ENCODE results near the gene TMCC3. TPM values are rescaled to one million over a fixed set of nuclear protein-coding genes. Genes with fewer than 3 reads are reported as not detected.

TMCC3 gene
- total RNA-seq, 5 donors from 2014 or later (not counting 1 experiment from before 2014, with no cell fraction given): 0.30 to 2.8 (median 0.95) TPM

DNA sequence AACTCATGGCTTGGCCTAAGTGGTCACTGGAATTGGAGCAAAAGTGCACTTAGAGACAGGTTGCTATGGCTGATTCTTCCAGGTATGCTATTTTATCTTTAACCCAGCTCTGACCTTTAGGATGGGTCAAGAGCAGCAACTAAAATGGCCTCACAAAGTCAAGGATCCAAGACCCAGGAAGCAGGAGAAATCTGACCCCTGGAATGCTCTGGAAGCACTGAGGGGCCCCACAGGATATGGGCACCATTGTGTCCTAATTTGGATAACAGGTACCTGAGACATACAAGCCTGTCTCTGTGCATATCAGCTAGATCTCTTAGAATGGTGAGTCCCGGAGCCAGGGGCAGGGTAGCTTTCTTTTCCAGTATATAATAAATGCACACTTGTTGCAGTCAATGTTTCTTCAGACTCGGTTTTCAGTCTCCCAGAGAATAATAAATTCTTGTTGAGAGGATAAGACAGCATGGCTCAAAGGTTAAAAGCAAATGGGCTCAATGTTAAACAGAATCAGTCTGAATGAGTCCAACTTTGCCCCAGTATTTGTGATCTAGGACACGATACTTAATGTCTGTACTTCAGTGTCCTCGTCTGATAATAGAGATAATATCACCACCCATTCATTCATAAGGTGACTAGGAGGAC, 29.3 kb upstream of the TMCC3 start:
- CTCF ChIA-PET: no interaction called here
- ATAC-seq (replicated peaks in 1 of 4): no peak
- no CpG with 5 or more reads among the region's 4 CpGs for WGBS (ENCODE audit: insufficient coverage)
- peaks cover 2 to 41% of the 10 kb centered on the region in 2 experiments for H3K4me1 ChIP-seq (ENCODE audit: control insufficient read depth in 1 of 2, extremely low read depth in 1 of 2, insufficient read depth in 2 of 2, low read length in 2 of 2)
- DNase-seq: no peak
- H3K27ac ChIP-seq (ENCODE audit: low read length): no peak overlapping the region
- Mint-ChIP-seq H3K27me3 (peaks cover 7 to 9% of the 10 kb centered on the region in 2 donors), H3K9me3 (peaks cover 0 to 2% (median 0%) of the 10 kb centered on the region in 3 donors), H3K27ac (no peak overlapping the region), H3K4me1 (peaks cover 21 to 30% (median 22%) of the 10 kb centered on the region in 3 donors), H3K4me3 (no peak overlapping the region), H3K36me3 (no peaks in the 10 kb centered on the region)
- H3K36me3 ChIP-seq (ENCODE audit: control insufficient read depth in 2 of 2, extremely low read depth in 1 of 2, insufficient read depth in 1 of 2, low read length in 1 of 2): no peaks in the 10 kb centered on the region
- no peaks in the 10 kb centered on the region for H3K9me3 ChIP-seq
- H3K27me3 ChIP-seq (replicated peaks in 1 of 2; ENCODE audit: control insufficient read depth in 2 of 2, extremely low read depth in 1 of 2, insufficient read depth in 2 of 2, low read length in 1 of 2): peaks cover 0 to 2% of the 10 kb centered on the region in 2 experiments
- no peak overlapping the region for H3K4me3 ChIP-seq (ENCODE audit: control insufficient read depth in 1 of 2, extremely low read depth in 1 of 2, low read length in 1 of 2)
- POLR2A ChIA-PET: interaction anchor here (0.5 to 0.6 kb wide), 2 partner anchors 367 to 1127 kb away, joined by 3 to 8 read pairs; no protein-coding TSS in a partner anchor

DNA sequence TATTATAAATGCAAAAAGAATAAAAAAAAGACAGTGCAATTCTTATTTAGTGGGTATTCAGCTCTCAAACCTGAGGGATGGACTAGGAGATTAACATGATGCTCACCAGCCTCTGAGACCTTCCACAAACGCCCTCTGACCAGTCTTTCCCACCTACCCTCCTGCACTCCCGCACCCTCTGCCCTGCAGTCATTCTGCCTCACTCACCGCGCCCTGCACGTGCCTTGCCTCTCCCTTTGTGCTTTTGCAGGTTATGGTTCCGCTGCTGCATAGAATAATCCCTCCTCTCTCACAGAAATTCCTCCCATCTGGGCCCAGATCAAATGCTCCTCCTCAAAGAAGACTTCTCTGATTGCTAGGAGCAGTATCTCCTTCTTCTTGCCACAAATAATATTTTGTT, 28.5 kb upstream of the TMCC3 start:
- H3K4me3 ChIP-seq (ENCODE audit: control insufficient read depth in 1 of 2, extremely low read depth in 1 of 2, low read length in 1 of 2): no peak overlapping the region
- peaks cover 2 to 41% of the 10 kb centered on the region in 2 experiments for H3K4me1 ChIP-seq (ENCODE audit: control insufficient read depth in 1 of 2, extremely low read depth in 1 of 2, insufficient read depth in 2 of 2, low read length in 2 of 2)
- Mint-ChIP-seq H3K27me3 (peaks cover 7 to 10% of the 10 kb centered on the region in 2 donors), H3K4me3 (no peak overlapping the region), H3K27ac (no peak overlapping the region), H3K9me3 (peaks cover 0 to 2% (median 0%) of the 10 kb centered on the region in 3 donors), H3K36me3 (no peaks in the 10 kb centered on the region), H3K4me1 (peaks cover 22 to 32% (median 26%) of the 10 kb centered on the region in 3 donors)
- CTCF ChIA-PET: no interaction called here
- peaks cover 0 to 2% of the 10 kb centered on the region in 2 experiments for H3K27me3 ChIP-seq (replicated peaks in 1 of 2; ENCODE audit: control insufficient read depth in 2 of 2, extremely low read depth in 1 of 2, insufficient read depth in 2 of 2, low read length in 1 of 2)
- POLR2A ChIA-PET: interaction anchor here (0.5 to 0.9 kb wide), 3 partner anchors 12 to 366 kb away, joined by 3 to 8 read pairs (median 3); no protein-coding TSS in a partner anchor
- no peaks in the 10 kb centered on the region for H3K36me3 ChIP-seq (ENCODE audit: control insufficient read depth in 2 of 2, extremely low read depth in 1 of 2, insufficient read depth in 1 of 2, low read length in 1 of 2)
- no peaks in the 10 kb centered on the region for H3K9me3 ChIP-seq
- whole genome bisulfite sequencing (ENCODE audit: insufficient coverage): 89% methylated on average over 5 of the region's 6 CpGs
- H3K27ac ChIP-seq (ENCODE audit: low read length): no peak overlapping the region
- ATAC-seq (replicated peaks in 1 of 4): no peak
- DNase-seq: no peak

GRCh38 chr12:94678379-94678778, 28.0 kb upstream of the TMCC3 start:
- no CpG with 5 or more reads among the region's 9 CpGs for WGBS (ENCODE audit: insufficient coverage)
- Histone ChIP-seq H3K9me3 (no peaks in the 10 kb centered on the region), H3K36me3 (ENCODE audit: control insufficient read depth in 2 of 2, extremely low read depth in 1 of 2, insufficient read depth in 1 of 2, low read length in 1 of 2) (no peaks in the 10 kb centered on the region), H3K27ac (ENCODE audit: low read length) (peak overlapping the region; percentile 81), H3K4me1 (ENCODE audit: control insufficient read depth in 1 of 2, extremely low read depth in 1 of 2, insufficient read depth in 2 of 2, low read length in 2 of 2) (peaks cover 2 to 41% of the 10 kb centered on the region in 2 experiments), H3K4me3 (ENCODE audit: control insufficient read depth in 1 of 2, extremely low read depth in 1 of 2, low read length in 1 of 2) (no peak overlapping the region), H3K27me3 (replicated peaks in 1 of 2; ENCODE audit: control insufficient read depth in 2 of 2, extremely low read depth in 1 of 2, insufficient read depth in 2 of 2, low read length in 1 of 2) (peaks cover 0 to 2% of the 10 kb centered on the region in 2 experiments)
- peaks cover 0 to 2% (median 0%) of the 10 kb centered on the region in 3 donors for H3K9me3 Mint-ChIP-seq
- no peak for DNase-seq
- no peaks in the 10 kb centered on the region for H3K36me3 Mint-ChIP-seq
- H3K27me3 Mint-ChIP-seq: peaks cover 7 to 10% of the 10 kb centered on the region in 2 donors
- POLR2A ChIA-PET: interaction anchor here in 1 of 2 donors (0.6 to 0.9 kb wide), 2 partner anchors 11 to 21 kb away, joined by 3 read pairs; no protein-coding TSS in a partner anchor
- H3K27ac Mint-ChIP-seq: no peak overlapping the region
- peaks cover 22 to 31% (median 26%) of the 10 kb centered on the region in 3 donors for H3K4me1 Mint-ChIP-seq
- CTCF ChIA-PET: no interaction called here
- H3K4me3 Mint-ChIP-seq: no peak overlapping the region
- no peak for ATAC-seq (replicated peaks in 1 of 4)

GRCh38 chr12:94677778-94678177, 27.4 kb upstream of the TMCC3 start:
- no CpG with 5 or more reads among the region's 1 CpG for WGBS (ENCODE audit: insufficient coverage)
- peaks cover 7 to 10% of the 10 kb centered on the region in 2 donors for H3K27me3 Mint-ChIP-seq
- CTCF ChIA-PET: interaction anchor here (0.5 to 1.0 kb wide), 3 partner anchors 11 to 600 kb away, joined by 3 to 5 read pairs (median 4); no protein-coding TSS in a partner anchor

GRCh38 chr12:94676922-94677321, 26.6 kb upstream of the TMCC3 start:
- POLR2A ChIA-PET: interaction anchor here in 1 of 2 donors (0.6 to 0.8 kb wide), 2 partner anchors 8 to 82 kb away, joined by 3 read pairs; no protein-coding TSS in a partner anchor
- WGBS (ENCODE audit: insufficient coverage): 90% methylated on average over 2 of the region's 2 CpGs
- Histone ChIP-seq H3K36me3 (ENCODE audit: control insufficient read depth in 2 of 2, extremely low read depth in 1 of 2, insufficient read depth in 1 of 2, low read length in 1 of 2) (no peaks in the 10 kb centered on the region), H3K4me1 (ENCODE audit: control insufficient read depth in 1 of 2, extremely low read depth in 1 of 2, insufficient read depth in 2 of 2, low read length in 2 of 2) (peaks cover 2 to 41% of the 10 kb centered on the region in 2 experiments), H3K9me3 (no peaks in the 10 kb centered on the region), H3K4me3 (ENCODE audit: control insufficient read depth in 1 of 2, extremely low read depth in 1 of 2, low read length in 1 of 2) (no peak overlapping the region), H3K27me3 (replicated peaks in 1 of 2; ENCODE audit: control insufficient read depth in 2 of 2, extremely low read depth in 1 of 2, insufficient read depth in 2 of 2, low read length in 1 of 2) (peaks cover 0 to 2% of the 10 kb centered on the region in 2 experiments), H3K27ac (ENCODE audit: low read length) (peak overlapping the region; percentile 81)
- H3K9me3 Mint-ChIP-seq: peaks cover 0 to 2% (median 0%) of the 10 kb centered on the region in 3 donors
- peaks cover 22 to 29% (median 26%) of the 10 kb centered on the region in 3 donors for H3K4me1 Mint-ChIP-seq
- no peaks in the 10 kb centered on the region for H3K36me3 Mint-ChIP-seq
- H3K27ac Mint-ChIP-seq: no peak overlapping the region
- peak in 1 of 35 experiments; percentile 9 for DNase-seq
- no peak for ATAC-seq (replicated peaks in 1 of 4)
- CTCF ChIA-PET: interaction anchor here in 1 of 2 donors (1.0 kb wide), 1 partner anchor 28 kb away, joined by 5 read pairs; no protein-coding TSS in a partner anchor
- H3K4me3 Mint-ChIP-seq: no peak overlapping the region
- peaks cover 7 to 10% of the 10 kb centered on the region in 2 donors for H3K27me3 Mint-ChIP-seq

More at GRCh38 chr12:94677778-94678177, 27.4 kb upstream of the TMCC3 start:
- H3K36me3 Mint-ChIP-seq: no peaks in the 10 kb centered on the region
- peaks cover 0 to 2% (median 0%) of the 10 kb centered on the region in 3 donors for H3K9me3 Mint-ChIP-seq
- peaks cover 0 to 2% of the 10 kb centered on the region in 2 experiments for H3K27me3 ChIP-seq (replicated peaks in 1 of 2; ENCODE audit: control insufficient read depth in 2 of 2, extremely low read depth in 1 of 2, insufficient read depth in 2 of 2, low read length in 1 of 2)
- POLR2A ChIA-PET: interaction anchor here in 1 of 2 donors (0.8 kb wide), 1 partner anchor 9 kb away, joined by 3 read pairs; no protein-coding TSS in a partner anchor
- ATAC-seq (replicated peaks in 1 of 4): no peak
- peaks cover 22 to 29% (median 26%) of the 10 kb centered on the region in 3 donors for H3K4me1 Mint-ChIP-seq
- no peaks in the 10 kb centered on the region for H3K9me3 ChIP-seq
- peak in 3 of 35 experiments; percentile 5 to 35 (median 12) for DNase-seq
- H3K27ac Mint-ChIP-seq: peak overlapping the region in 1 of 2 donors; percentile 25
- peaks cover 2 to 41% of the 10 kb centered on the region in 2 experiments for H3K4me1 ChIP-seq (ENCODE audit: control insufficient read depth in 1 of 2, extremely low read depth in 1 of 2, insufficient read depth in 2 of 2, low read length in 2 of 2)
- peak overlapping the region; percentile 81 for H3K27ac ChIP-seq (ENCODE audit: low read length)
- H3K4me3 ChIP-seq (ENCODE audit: control insufficient read depth in 1 of 2, extremely low read depth in 1 of 2, low read length in 1 of 2): no peak overlapping the region
- no peaks in the 10 kb centered on the region for H3K36me3 ChIP-seq (ENCODE audit: control insufficient read depth in 2 of 2, extremely low read depth in 1 of 2, insufficient read depth in 1 of 2, low read length in 1 of 2)
- no peak overlapping the region for H3K4me3 Mint-ChIP-seq

DNA sequence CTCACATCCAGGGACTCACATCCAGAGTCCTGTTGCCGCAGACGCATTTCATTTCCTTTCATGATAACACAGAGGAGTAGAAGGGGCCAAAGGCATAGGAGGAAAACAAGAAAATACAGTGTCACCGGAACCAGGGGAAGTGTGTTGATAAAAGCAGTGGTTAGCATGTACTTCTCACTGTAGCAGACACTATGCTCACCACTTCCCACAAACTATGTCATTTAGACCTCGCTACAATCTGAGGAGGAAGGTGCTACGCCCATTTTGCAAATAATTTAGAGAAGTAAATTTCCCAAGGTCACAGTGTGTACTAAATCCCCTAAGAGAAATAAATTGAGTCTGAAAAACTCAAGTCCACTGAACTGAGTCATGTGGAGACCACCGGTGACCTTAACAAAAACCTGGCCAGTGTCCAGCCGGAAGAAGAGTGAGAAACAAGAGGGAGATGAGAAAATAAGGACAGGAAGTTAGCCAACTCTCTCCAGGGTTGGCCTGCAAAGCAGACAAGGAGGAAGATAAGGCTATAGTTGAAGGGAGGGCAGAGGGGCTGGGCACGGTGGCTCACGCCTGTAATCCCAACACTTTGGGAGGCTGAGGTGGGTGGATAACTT, 25.8 kb upstream of the TMCC3 start:
- H3K4me3 ChIP-seq (ENCODE audit: control insufficient read depth in 1 of 2, extremely low read depth in 1 of 2, low read length in 1 of 2): no peak overlapping the region
- WGBS (ENCODE audit: insufficient coverage): 34% methylated on average over 4 of the region's 9 CpGs
- ChIA-PET CTCF (no interaction called here), POLR2A (interaction anchor here in 1 of 2 donors (0.6 kb wide), 1 partner anchor 83 kb away, joined by 3 read pairs; no protein-coding TSS in a partner anchor)
- peaks cover 2 to 41% of the 10 kb centered on the region in 2 experiments for H3K4me1 ChIP-seq (ENCODE audit: control insufficient read depth in 1 of 2, extremely low read depth in 1 of 2, insufficient read depth in 2 of 2, low read length in 2 of 2)
- ATAC-seq (replicated peaks in 1 of 4) (peak; percentile 66 to 97 (median 82)), DNase-seq (peak in 25 of 35 experiments; percentile 3 to 76 (median 30))
- peak overlapping the region in 2 of 3 donors; percentile 44 to 47 for H3K4me3 Mint-ChIP-seq
- H3K36me3 ChIP-seq (ENCODE audit: control insufficient read depth in 2 of 2, extremely low read depth in 1 of 2, insufficient read depth in 1 of 2, low read length in 1 of 2): no peaks in the 10 kb centered on the region
- H3K36me3 Mint-ChIP-seq: no peaks in the 10 kb centered on the region
- H3K4me1 Mint-ChIP-seq: peaks cover 22 to 29% (median 26%) of the 10 kb centered on the region in 3 donors
- peaks cover 0 to 2% of the 10 kb centered on the region in 2 experiments for H3K27me3 ChIP-seq (replicated peaks in 1 of 2; ENCODE audit: control insufficient read depth in 2 of 2, extremely low read depth in 1 of 2, insufficient read depth in 2 of 2, low read length in 1 of 2)
- peaks cover 0 to 2% (median 0%) of the 10 kb centered on the region in 3 donors for H3K9me3 Mint-ChIP-seq
- H3K27me3 Mint-ChIP-seq: peaks cover 7 to 10% of the 10 kb centered on the region in 2 donors
- H3K9me3 ChIP-seq: no peaks in the 10 kb centered on the region
- H3K27ac Mint-ChIP-seq: peak overlapping the region; percentile 78 to 87
- H3K27ac ChIP-seq (ENCODE audit: low read length): peak overlapping the region; percentile 81

All from T-cell (primary cell).